IPS-NIHi11 (cell line): ENCODE data around the gene SKI.
A peak's percentile ranks its signal among the peaks of the same experiment; 100 is the strongest.
"Not testable (repeated sequence)": the region's sequence is repeated elsewhere in the genome, so short reads cannot be mapped to it uniquely, and the experiment has no call there.

Experiments
- DNase-seq: peaks from one replicate; pipeline ENCODE4 v3.0.0; 2012; ENCODE audit warnings: mixed read lengths, low spot score

SKI gene

DNA sequence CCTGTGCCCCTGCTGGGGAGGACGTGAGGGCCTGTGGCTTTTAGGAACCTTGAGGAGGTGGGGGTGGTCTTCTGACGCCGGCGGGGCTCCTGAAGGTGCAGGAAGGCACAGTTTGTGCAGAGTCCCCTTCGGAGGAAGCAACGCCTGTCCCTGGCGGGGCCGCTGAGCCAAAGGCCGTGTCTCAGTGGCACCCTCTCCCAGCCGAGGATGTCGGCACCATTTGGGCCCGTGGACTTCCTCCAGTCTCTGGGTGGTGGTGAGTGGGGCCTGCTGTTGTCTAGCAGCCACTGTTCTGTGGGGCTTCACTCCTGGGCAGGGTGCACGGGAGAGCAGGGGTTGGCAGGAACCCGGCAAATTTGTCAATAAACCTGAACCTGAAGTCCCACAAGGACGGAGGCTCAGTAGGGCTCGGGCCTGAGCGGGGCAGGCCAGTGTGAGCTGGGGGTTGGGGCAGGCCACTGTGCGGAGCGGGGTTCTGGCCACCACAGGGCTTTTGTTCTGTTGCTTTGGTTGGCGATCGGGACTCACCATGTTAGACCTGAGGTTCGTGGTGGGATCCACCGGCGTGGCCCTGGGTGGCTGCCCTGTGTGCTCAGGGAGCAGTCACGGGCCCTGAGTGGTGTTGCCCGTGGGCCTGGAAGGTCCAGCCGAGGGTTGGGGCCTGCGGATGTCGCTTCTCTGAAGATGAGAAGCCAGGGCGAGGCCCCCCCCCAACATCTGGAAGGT, 64.8 kb downstream of the SKI start:
- DNase-seq, result no peak

DNA sequence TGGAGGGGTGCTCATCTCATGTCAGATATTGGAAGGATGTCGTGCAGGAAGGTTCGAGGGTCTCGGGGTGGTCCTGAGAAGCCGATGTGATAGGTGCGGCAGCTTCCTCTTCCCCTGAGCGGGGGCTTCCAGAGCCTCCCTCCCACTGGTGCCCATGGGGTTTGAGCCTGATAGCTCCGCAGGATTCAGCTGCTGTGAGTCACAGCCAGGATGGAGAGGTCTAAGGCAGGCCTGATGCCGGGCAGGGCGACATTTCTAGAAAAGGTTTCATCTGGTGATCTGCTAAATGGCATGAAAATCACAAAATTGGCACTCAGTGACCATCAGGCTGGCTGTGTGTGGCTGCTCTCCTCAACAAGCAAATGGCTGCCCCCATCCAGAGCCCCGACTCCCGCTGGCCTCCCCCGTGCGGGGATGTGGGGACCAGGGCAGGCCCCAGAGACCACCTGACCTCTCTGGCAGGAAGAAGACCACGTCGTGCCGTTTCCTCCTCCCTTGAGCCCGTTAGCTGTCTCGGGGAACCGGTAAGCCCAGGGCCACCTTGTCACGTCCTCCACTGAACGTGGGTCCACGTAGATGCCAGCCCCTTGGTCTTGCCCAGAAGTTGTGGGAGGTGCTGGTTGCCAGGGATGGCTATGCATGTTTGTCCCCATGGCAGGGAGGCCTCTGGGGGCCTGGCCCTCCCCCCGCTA, 66.1 kb downstream of the SKI start:
- no peak for DNase-seq

DNA sequence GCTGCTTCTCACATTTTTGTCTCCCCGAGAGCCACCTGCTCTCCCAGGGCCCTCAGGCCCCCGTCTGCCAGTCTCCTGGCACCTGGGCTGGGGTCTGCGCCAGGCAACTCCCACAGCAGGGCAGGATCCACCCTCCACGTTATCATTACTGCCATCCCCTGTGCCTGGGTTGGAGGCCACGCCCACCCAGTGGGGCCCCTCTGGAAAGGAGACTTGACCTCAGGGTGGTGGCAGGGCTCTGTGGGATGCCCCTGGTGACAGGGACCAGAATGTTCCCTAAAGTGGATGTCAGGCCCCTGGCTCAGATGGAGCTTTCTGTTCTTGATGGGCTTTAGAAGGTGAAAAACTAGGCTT, 66.6 kb downstream of the SKI start:
- DNase-seq, result no peak

DNA sequence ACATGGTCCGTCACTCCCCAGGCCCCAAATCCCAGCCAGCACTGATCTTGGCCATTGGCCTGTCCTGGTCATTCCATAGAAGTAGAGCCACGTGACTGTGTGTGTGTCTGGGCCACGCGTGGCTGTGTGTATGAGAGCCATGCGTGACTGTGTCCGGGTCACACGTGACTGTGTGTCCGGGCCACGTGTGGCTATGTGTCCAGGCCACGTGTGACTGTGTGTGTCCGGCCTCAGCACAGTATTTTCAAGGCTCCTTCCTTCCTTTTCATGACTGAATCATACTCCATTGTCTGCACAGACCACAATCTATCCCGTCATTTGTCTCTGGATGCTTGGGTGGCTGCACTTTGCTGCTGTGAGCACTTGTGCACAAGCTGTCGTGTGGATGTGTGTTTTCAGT, 67.4 kb downstream of the SKI start:
- no peak for DNase-seq

DNA sequence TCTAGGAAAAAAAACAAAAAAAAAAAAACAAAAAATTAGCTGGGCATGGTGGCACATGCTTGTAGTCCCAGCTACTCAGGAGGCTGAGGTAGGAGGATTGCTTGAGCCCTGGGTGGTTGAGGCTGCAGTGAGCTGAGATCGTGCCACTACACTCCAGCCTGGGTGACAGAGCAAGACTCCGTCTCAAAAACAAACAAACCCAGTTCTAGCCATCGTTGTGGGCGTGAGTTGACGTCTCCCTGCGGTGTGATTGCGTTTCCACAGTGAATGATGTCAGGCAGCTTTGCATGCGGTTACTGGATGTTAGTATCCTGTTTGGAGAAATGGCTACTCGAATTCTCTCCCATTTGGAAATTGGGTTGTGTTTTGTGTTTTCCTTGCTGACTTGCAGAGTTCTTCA, 68.1 kb downstream of the SKI start:
- not testable (repeated sequence) for DNase-seq

DNA sequence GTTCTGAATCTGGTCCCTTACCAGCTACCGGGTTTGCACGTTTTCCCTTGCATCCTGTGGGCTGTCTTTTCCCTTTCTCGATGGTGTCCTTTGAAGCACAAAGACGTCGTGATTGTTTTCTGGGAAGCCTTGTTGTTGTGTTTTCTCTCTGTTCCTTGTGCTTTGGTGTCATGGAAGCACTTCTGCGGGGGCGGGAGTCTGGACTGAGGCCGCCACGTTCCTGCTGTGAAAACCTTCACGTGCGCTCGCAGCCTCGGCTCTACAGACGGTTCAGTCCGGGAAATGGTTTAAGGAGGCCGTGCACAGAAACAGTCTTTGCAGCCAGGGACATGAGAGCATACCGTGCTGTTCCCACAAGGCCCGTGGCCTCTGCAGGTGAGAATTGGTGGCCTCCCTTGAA, 68.5 kb downstream of the SKI start:
- DNase-seq, result no peak

DNA sequence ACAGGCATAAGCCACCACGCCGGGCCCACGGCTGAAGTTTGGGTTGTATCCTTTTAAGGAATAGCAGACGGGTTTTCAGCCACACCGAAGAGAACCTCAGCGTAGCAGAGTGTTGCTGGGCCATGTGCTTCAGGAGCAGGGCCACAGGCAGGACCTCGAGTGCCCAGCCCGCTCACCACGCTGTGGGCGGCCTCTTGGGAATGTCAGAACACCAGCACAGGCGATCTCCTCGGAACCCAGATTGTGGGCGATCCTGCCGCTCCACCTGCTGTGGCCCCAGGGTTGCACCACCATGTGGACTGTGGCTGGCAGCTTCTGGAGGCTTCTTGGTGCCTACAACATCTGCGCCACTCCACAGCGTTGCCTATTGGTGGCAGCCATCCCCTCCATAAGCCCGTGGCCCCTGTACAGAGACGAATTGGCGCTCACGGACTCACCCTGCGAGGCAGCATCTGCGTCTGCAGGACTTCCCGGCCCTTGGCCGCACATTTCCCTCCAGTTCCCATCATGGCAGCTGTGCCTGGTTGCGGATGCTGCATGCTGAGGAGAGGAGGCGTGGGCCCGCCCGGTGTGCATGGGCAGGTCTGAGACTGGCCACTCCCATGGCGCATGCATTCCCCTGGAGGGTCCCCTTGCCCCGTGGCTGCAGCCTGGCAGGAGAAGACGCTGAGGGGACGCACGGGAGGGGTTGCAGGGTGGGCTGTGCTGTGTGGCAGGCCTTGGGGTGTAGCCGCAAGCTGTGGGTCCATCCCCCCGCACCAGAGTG, 69.3 kb downstream of the SKI start:
- no peak for DNase-seq

DNA sequence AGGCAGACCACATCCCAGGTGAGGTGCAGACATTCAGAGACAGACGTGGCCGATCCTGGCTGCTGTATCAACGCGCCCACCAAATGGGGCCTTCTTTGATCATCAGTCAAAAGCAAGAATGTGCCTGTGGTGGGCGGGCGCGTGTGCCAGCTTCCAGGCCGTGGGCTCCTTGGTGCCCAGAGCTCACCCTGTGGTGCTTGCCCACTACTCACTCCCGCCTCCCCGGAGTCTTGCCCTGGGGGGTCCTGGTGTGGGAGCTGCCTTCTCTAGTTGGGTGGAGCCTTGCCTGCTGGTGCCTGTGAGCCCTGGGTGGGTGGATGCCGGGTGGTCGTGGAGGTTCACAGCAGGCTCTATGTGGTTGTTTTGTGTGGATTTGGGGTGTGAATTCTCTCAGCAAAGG, 70.6 kb downstream of the SKI start:
- no peak for DNase-seq

DNA sequence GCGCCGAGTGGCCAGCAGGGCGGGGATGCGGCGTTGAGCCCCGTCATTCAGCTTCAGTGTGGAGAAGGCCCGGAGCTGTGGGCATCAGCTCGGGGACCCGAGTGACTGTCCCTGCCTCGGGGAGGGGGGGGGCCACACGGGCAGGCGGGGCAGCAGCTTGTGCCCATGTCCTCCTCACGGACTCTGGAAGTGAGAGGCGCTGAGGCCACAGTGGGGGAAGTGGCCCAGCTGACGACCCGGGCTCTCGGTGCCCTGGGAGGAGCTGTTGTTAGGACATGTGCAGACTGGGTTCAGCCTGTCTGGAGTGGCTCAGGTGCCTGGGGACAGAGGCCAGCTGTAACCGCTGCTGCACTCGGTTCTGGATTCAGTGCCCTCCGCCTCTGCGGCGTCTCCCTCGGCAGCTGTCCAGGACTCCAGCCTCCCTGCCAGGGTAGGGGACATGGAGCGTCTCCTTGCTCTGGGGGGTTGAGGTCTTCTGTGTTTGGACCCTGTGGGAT, 71.1 kb downstream of the SKI start:
- DNase-seq, result no peak

DNA sequence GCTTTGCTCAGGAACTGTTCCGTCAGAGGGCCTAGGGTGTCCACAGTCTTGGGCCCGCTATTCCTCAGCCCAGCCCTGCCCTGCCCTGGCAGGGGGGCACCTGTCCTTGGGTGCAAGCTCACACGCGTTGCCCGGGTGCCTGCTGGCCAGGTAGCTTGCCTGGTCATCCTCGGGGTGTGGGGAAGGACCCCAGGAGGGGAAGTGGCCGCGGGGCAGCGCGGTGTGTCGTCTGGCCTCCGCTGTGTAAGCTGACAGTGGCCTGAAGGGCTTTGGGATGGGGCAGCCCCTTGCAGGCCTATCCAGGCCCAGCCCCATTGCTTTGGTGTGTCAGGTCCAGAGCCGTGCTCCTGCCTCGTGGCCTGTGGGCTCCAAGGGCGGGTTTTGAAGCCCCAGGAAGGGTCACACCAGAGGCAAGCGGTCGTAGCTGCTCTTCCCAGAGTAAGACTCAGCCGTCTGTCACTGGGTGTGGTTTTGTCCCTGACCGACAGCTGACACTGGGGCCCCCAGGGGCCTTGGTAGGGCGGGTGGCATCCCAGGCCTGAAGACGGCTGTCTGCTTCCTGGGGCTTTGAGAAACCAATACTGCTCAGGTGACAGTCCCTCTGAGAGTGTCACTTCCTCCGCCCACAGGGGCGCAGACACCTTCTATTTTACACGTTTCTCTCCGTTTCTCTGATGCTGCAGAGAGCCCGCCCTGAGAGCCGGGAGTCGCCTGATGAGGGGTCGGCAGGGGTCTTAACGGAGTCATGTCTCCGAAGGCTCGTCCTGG, 72.1 kb downstream of the SKI start:
- DNase-seq, result no peak

DNA sequence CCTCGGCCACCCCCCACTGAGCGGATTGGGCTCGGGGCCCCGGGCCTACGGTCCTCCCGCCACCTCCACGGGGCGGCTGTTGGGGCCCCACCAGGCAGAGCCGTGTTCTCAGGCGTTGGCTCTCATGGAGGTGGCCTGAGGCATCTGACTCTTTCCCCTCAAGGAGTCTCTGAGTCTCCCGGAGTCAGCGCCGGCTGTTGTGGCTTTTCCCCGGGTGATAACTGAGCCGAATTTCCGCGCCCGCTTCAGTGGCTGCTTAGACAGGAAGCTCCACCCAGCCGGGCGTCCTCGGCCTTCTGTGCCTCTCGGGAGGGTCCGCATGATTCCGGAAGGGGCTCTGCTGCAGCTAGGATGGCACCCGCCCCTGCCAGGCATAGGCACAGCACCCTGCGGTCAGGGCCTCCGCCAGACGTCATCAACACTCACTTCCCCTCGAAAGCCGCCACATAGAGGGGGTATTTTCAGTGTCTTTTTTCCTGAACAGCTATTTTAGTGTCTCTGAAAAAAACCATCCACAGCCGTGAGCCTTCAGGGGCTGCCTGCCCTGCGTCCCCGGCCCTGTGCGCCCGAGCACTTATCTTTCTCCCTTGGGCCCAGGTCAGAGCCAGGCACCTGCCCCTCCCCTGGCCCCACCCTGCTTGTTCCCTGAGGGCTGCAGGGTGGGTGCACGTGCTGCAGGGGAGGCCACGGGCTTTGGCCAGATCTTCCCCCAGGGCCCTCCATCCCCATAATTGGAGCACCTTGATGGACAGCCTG, 72.9 kb downstream of the SKI start:
- DNase-seq, result no peak

DNA sequence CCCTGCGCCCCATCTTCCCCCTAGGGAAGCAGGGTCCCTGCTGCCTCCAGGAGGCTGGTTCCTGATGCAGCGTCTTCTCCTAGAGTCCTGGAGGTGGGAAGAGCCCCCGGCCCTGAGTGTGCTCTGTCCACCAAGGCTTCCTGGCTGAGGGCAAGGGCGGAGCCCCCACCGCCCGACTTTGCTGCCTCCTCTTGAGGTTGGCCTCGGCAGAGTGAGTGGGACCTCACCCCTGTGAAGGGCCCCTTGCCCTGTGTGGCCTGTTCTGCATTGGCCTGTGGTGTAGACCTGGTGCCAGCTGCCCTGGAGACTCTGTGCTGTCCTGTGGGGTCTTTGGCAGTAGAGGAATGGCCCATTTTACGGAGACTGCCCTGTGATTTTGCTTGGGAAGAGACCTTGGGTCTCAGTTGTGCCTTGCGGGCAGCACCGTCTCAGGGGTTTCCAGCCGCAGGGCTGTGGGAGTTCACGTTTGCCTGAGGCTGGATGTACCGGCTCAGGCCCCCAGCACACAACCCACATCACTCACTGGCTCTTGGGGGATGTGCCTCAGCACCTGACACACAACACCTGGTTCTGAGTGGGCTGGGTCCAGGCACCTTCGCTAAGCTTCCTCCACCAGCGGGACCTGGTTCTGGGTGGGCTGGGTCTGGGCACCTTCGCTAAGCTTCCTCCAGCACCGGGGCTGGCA, 73.6 kb downstream of the SKI start:
- DNase-seq, result no peak

DNA sequence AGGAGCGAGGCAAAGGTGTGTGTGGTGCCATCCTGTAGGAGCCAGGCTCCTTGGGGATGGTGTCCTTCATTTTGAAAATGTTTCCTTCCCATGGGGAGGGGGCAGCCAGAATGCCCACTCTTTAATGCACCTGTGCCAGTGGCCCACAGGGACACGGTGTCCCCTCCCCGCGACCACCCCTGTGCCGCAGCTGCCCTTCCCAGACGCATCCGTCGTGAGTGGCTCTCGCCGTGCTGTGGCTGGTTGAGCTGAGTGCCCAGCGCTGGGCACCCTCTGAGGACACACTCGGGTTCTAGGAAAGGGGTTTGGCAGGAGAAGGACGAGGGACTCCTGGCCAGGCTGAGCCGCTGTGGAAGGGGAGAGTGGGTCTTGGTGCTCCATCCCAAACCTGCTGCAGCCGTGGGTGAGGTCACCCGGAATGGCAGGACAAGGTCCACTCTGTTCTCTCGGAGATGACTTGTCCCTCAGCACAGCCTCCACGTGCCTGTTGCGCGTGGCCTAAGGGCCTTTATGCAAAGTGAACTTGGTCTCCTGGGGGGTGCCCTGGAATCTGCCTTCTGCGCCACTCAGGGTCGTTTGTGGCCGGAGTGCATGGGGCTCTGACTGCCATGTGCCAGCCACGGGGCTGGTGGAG, 74.3 kb downstream of the SKI start:
- DNase-seq, result no peak

DNA sequence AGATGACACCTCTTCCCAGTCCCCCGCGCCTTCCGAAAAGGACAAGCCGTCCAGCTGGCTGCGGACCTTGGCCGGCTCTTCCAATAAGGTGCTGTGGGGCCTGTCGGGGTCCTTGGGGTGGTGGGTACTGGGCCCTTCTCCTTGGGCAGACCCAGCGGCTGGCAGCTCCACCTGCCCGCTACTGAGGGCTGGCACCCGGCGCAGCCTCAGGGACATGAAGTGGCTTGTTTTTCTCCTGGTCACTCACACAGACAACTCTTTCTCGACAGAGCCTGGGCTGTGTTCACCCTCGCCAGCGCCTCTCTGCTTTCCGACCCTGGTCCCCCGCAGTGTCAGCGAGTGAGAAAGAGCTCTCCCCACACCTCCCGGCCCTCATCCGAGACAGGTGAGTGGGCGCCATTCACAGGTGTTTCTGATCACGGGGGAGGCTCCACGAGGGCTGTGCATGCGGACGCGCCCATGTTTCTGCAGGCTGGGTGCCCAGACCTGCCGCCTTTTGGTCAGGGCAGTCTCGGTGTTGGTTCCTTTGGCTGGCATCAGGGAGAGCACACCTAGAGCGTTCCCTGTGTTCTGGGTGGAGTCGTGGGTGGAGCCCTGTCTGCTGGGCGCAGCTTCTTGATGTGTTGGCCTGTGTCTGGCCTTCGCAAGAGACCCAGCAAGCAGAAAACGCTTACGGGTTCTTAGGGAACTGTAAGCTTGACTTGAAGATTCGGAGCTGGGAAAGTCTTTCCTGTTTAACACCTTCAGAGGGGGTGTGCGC, 75.1 kb downstream of the SKI start:
- no peak for DNase-seq

DNA sequence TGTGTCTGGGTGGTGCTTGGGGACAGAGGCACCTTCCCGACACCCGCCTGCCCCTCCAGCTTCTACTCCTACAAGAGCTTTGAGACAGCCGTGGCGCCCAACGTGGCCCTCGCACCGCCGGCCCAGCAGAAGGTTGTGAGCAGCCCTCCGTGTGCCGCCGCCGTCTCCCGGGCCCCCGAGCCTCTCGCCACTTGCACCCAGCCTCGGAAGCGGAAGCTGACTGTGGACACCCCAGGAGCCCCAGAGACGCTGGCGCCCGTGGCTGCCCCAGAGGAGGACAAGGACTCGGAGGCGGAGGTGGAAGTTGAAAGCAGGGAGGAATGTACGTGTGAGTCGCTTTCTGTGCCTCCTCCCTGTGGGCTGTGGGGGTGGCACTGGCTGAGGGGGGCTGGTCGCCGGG, 75.7 kb downstream of the SKI start:
- DNase-seq, result no peak

DNA sequence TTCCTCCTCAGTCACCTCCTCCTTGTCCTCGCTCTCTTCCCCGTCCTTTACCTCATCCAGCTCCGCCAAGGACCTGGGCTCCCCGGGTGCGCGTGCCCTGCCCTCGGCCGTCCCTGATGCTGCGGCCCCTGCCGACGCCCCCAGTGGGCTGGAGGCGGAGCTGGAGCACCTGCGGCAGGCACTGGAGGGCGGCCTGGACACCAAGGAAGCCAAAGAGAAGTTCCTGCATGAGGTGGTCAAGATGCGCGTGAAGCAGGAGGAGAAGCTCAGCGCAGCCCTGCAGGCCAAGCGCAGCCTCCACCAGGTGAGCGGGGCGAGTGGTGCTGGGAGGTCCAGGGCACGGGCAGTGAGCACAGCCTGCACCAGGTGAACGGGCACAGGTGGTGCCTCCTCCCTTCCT, 76.2 kb downstream of the SKI start:
- DNase-seq, result no peak

DNA sequence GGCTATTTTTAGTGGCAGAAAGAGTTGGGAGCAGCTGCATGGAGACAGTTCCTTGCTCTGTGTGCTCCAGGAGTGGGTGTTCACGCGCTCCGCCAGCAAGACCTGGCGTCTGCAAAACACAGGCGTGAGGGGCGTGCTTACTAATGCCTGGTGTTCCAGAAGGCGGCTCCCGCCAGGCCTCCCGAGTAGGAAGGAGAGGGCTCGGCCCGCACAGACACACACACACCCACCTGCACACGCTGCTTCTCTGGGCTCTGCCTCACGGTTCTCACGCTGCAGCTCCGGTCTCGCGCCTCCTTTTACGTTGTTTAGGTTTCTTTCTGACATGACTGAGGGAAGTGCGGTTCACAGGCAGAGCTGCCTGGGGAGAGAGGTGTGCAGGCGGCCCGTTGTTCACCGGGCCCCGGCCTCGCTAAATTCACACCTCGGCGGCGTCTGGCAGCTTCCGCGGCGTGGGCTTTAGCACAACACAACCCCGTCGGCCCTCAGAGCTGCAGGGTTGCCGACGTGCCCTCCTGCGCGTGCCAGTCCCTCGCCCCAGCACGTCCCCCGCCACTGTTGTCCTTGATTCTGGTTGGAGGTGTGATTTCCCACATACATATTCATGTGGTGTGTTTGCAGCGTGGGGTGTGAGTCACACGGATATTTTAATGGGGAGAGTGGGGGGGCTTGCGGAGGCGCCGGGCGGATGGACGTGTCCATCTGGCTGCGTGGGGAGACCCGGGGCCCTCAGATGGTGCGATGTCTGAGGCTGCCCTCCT, 77.0 kb downstream of the SKI start:
- no peak for DNase-seq

DNA sequence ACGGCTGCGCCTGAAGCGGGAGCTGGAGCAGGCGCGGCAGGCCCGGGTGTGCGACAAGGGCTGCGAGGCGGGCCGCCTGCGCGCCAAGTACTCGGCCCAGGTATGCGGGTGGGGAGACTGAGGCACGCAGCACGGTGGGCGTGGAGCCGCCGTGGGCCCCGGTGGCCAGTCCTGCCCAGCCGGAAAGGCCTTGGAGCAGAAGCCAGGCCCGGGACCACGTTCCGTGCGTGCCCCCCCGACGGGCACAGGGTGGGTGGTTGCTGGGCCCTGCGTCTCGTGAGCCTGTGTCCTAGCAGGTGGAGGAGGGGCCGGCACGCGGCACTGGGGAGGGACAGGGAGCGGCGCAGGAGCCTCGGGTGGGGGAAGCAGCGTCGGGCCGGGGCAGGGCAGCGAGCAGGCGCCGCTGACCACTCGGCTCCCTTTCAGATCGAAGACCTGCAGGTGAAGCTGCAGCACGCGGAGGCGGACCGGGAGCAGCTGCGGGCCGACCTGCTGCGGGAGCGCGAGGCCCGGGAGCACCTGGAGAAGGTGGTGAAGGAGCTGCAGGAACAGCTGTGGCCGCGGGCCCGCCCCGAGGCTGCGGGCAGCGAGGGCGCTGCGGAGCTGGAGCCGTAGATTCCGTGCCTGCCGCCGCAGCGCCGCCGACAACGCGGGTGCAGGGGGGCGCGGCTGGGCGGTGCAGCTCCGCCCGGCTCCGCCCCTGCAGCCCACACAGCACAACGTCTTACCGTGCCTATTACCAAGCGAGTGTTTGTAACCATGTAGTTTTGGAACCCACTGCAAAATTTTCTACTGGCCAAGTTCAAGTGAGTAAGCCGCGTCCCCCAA, 78.2 kb downstream of the SKI start:
- peak; percentile 60 for DNase-seq
